GM18873 (cell line): ENCODE results near the gene ARFGAP2.
A peak's percentile ranks its signal among the peaks of the same experiment; 100 is the strongest.
"Not testable (repeated sequence)": the region's sequence is repeated elsewhere in the genome, so short reads cannot be mapped to it uniquely, and the experiment has no call there.

Experiments used
- ATAC-seq: cut with Tn5 transposase; IDR thresholded peaks from one replicate; pipeline ENCODE4 v1.9.1; 2021; ENCODE audit warnings: mild to moderate bottlenecking, moderate library complexity, moderate number of reproducible peaks; ENCODE audit not compliant: unreplicated experiment, low FRiP score

The ARFGAP2 gene

DNA sequence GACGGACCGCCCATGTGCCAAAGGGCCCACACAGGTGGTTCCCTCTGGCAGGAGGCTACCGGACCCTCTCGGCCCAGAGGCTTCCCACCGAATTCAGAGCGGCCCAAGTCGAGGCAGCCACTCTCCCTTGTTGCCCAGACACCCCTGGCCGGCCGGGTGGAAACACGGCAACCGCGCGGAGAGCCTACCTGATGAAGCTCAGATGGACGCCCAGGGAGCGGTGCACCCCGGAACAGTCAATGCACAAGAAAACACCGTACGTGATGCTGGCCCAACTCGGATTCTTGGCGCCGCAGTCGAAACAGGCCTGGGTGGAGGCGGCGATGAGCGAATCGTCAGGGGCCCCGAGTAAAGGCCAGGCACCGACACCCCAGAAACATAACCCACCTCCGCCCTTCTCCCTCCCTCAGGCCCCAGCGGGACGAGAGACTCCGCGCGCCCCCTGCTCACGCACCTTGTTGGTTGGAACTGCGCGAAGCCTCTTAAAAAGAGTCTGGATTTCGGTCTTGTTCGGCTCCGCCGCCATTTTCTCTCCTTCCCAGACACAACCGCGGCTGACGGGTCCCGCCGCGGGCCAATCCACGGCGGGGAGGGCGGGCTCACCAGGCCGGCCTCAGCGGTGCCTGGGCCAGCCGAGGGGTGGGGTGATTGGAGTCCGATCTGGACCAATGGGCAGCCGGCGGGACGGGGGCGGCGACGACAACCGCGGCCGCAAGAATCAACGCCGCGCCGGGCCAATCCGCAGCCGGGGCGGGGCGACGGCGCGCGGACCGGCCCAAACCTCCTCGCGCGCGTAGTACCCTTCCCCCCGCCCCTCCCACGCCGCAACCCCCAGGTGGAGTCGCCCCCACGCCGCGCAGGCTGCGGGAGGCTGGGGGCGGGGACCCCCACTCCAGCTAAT lies at the start of gene ARFGAP2:
Gene ARFGAP2 (minus strand): TSS at position 552 of the 901 bp plus-strand sequence. CDS start 26 bp downstream, at position 526.
- ATAC-seq, result peak; percentile 80

DNA sequence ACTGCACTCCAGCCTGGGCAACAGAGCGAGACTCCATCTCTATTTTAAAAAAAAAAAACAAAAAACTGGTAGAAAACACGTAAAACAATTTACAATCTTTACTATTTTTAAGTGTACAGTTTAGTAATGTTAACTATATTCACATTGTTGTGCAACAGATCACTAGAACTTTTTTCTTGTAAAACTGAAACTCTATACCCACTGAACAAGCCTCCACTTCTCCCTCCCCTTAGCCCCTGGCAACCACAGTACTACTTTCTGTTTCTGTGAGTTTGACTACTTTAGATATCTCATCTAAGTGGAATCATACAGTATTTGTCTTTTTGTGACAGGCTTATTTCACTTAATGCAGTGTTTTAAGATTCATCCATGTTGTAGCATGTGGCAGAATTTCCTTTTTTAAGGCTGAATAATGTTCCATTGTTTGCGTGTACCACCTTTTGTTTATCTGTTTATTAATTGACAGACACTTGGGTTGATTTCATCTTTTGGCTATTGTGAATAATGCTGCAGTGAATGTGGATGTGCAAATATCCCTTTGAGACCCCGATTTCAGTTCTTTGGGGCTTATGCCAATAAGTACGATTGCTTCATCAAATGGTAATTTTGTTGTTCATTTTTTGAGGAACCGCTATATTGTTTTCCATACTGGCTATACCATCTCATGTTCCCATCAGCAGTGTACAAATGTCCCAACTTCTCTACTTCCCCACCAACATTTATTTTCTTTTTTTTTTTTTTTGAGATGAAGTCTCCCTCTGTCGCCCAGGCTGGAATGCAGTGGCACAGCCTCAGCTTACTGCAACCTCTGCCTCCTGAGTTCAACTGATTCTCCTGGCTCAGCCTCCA lies 49.1 kb upstream of the ARFGAP2 start:
- ATAC-seq, result peak; percentile 53

DNA sequence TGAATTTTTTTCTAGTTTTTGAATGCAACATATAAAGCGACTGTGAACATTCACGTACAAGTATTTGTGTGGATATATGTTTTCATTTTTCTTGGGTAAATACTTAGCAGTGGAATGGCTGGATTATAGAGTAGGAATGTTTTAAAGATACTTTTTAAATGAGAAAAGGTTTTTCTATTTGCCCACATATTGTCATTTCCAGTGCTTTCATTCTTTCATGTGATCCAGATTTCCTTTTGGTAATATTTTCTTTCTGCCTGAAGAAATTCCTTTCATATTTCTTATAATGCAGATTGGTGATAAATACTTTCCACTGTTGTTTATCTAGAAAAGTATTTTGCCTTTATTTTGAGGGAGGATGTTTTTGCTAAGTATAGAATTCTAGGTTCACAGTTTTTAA lies 46.0 kb upstream of the ARFGAP2 start:
- ATAC-seq, result no peak

DNA sequence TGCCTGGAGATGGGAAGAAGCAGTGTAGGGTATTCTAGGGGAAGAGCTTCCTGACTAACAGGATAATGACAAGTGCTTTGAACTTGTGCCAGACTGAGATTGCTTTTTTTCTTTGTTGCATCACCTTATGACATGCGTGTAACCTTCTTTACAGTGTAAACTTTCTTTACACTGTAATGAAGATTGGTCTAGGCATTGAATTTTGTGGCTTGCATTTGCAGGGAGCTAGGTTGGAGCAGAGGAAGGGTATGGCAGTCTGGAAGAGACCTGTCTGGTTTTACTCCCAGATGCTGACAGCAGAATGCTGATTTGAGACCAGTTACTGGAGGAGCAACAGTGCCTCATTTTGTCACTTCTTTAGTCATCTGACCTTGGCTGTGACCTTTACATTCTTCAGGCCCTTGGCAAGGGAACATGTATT lies 43.7 kb upstream of the ARFGAP2 start:
- ATAC-seq, result no peak

DNA sequence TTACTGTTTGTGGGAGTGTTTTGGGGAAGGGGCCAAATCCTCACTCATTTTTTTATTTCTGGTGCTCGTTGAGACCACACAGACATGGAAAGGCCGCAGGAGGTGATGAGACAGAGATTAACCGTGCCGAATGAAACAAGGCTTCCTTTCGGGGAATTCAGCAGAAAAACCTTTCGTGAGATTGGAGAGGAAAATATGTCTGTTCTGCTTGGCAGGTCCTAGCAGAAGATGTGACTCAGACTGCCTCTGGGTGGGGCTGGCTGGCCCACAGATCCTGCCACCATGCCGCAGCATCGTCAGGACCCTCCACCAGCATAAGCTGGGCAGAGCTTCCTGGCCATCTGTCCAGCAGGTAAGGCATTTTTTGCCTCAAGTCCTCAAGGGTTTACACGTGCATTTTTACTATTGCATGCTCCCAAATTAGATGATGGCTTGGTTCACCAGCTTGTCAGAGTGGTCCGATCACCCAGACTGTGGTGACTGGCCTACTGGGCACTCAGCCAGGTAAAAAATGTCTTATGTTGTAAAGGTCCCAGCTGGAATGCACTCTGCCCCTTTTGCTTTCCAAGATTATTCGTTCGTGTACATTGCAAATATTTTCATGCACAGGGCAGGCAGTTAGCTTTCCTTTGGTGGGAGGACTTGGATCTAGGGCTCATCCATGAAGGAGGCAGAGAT lies 39.6 kb upstream of the ARFGAP2 start:
- ATAC-seq, result no peak

DNA sequence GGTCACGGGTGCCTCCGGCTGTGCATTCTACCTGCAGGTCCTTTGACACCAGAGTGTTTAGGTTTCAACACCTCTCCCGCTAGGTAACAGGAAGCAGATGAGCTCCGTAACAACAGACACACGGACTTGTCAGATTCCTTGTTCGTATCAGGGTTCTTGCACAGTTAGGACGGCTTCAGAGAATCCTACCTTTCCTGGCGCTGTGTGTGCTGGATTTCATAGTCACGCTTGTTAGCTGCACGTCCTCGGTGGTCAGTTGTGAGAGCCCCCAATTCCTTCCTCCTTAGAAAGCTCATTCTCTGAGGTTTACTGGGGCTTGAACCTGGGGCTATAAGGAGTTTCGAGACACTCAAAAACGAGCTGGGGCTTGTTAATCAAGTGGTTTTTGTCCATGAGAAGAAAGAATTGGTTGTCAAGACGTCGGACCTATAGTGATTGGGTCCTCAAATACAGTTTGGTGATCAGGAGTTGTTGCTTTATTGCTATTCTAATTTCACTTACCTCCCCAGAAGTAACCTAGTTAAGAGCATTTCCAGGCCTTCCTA lies 38.8 kb upstream of the ARFGAP2 start:
- ATAC-seq, result no peak

DNA sequence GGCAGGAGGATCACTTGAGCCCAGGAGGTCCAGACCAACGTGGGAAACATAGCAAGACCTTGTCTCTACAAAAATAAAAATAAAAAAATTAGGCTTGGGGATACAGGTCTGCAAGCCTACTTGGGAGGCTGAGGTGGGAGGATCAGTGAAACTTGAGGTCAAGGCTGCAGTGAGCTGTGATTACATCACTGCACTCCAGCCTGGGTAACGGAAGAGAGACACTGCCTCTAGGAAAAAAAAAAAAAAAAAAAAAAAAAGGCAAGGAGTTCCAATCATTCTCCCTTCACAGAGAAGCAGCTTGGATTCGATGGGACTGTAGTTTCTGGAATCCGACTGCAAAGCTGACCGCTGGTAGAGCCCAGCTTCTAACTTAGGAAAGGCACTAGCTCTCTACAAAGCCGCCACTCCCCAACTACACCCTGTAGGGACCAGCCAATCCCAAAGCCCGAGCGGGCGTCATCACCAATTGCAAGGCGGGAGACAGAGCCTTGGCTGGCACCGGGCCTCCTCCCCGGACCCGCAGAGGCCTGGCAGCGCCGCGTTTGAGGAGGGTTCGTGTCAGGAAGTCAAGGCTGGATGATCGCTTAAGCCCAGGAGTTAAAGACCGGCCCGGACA lies 37.4 kb upstream of the ARFGAP2 start:
- peak; percentile 40 for ATAC-seq

DNA sequence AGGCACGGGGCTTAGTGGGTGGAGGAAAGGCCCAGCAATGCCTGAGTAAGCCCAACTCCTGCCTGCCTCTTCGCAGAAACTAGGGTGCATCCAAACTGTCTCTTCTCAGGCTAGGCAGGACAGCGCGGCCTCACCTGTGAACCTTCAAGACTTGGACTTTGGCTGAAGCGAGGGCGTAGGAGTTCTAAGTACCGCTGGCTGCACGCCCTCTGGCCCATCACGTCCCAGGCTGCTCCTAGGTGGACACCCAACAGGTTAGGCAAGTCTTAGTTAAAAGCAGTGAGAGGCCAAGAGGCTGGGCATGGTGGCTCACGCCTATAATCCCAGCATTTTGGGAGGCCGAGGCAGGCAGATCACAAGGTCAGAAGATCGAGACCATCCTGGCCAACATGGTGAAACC lies 36.3 kb upstream of the ARFGAP2 start:
- ATAC-seq, result no peak

DNA sequence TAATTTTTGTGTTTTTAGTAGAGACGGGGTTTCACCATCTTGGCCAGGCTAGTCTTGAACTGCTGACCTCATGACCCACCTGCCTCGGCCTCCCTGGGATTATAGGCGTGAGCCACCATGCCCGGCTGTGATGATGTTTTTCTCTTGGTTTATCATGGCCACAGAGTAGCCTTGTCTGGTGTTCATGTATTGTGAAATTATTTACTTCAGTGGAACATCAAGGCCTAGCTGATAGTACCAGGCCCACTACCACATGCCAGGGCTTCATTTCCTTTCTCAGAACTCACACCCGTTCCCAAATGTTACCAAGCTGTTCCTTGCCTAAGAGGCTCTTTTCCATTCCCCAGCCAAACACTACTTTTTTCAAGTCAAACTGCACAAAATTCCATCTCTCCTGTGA lies 31.9 kb upstream of the ARFGAP2 start:
- ATAC-seq, result no peak

DNA sequence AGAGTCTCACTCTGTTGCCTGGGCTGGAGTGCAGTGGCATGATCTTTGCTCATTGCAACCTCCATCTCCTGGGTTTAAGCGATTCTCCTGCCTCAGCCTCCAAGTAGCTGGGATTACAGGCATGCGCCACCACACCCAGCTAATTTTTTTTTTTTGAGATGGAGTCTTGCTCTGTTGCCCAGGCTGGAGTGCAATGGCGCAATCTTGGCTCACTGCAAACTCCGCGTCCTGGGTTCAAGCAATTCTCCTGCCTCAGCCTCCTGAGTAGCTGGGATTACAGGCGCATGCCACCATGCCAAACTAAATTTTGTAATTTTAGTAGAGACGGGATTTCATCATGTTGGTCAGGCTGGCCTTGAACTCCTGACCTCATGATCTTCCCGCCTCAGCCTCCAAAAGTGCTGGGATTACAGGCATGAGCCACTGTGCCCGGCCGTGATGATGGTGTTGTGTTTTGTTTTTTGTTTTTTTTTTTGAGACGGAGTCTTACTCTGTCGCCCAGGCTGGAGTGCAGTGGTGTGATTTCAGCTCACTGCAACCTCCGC lies 31.4 kb upstream of the ARFGAP2 start:
- ATAC-seq, result not testable (repeated sequence)

DNA sequence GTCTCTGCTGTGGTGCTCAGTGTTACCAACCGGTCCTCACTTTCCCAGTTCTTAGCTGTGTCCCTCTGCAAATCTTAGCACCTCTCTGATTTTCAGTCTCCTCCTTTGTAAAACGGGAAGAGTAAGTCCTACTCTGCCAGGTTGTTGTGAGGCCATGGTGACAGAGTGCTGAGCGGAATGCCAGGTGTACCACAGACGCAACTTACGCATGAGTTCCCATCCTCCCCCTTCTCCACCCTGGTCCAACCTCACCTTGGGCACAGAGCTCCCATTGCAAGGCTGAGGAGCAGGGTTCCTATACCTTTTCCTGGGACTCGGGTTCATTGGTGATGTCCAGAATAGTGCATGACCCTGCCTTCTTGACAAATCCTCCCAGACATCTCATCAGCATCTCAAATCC lies 30.8 kb upstream of the ARFGAP2 start:
- no peak for ATAC-seq

DNA sequence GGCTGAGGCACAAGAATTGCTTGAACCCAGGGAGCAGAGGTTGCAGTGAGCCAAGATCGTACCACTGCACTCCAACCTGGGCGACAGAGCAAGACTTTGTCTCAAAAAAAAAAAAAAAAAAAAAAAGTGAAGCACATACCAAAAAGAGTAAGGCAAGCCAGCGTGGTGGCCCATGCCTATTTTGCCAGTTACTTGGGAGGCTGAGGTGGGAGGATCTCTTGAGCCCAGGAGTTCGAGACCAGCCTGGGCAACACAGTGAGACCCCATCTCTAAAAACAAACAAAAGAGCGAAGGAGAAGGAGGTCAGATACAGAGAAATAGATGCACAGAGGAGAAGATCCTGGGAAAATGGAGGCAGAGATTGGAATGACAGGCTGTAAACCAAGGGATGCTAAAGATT lies 29.9 kb upstream of the ARFGAP2 start:
- ATAC-seq, result not testable (repeated sequence)

DNA sequence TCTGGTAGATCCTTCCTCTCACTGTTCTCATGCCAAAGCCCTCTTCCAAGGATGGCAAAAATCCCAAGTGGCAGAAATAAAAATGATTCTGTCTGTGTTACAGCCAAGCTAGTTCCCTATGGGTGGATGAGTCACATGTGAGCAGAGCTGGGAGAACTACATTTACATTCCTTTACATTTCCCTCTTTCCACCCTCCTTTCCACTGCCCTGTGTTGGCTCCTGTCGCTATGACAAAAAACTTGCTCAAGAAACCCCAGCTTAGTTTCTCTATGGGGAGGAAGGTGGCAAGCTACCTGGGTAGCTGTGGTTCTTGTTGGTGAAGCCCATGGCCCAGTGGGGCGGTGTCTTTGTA lies 27.9 kb upstream of the ARFGAP2 start:
- ATAC-seq, result no peak

DNA sequence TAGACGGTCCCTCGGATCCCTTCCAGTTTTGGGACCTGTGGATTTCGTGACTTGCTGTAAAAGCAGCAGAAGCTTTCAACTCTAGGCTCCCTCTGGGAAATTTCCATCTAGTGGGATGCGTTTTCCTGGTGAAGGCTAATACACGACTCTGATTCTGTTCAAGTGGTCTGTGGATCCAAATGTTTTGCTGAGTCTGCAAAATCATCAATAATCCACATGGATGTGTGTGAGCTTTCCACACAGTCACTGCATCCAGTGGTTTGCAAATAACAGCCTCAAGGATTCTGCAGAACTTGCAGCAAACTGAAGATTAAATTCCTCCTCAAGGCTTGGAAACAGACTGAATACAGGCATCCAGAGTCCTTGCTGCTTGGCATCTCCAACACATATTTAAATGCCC lies 25.9 kb upstream of the ARFGAP2 start:
- no peak for ATAC-seq

DNA sequence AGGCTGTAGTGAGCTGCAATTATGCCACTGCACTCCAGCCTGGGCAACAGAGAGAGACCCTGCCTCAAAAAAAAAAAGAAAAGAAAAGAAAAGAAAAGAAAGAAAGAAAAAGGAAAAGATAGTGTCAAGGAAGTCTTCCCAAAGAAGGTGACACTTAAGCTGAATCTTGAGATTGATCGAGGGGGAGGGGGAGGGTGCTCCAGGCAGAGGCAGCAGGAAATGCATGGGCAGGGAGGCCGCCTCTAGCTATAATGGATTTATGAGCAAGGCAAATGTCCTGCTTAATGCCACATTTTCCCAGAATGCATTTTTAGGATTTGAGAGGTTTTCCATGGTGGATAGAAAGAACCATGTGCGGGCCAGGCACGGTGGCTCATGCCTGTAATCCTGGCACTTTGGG lies 24.3 kb upstream of the ARFGAP2 start:
- no peak for ATAC-seq

DNA sequence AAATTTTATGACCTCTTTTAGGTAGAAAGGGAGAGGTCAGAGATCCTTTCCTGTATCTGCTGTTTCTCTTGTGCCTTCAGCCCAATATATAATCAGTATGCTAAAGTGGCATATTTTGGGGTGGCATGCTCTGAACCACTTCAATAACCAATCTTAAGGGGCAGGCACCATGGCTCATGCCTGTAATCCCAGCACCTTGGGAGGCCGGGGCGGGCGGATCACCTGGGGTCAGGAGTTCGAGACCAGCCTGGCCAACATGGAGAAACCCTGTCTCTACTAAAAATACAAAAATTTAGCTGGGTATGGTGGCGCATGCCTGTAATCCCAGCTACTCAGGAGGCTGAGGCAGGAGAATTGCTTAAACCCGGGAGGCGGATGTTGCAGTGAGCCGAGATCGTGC lies 21.5 kb upstream of the ARFGAP2 start:
- not testable (repeated sequence) for ATAC-seq

DNA sequence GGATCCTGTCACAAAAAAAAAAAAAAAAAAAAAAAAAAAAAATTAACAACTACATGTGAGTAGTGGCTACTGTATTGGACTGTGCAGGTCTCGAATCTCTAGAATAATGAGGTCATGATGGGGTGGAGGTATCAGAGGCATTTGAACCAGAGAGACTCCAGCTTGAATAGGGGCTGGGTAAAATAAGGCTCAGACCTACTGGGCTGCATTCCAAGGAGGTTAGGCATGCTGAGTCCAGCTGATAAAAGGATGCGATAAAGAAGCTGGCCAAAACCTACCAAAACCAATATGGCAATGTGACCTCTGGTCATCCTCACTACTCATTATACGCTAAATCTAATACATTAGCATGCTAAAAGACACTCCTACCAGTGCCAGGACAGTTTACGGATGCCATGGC lies 15.4 kb upstream of the ARFGAP2 start:
- no peak for ATAC-seq

DNA sequence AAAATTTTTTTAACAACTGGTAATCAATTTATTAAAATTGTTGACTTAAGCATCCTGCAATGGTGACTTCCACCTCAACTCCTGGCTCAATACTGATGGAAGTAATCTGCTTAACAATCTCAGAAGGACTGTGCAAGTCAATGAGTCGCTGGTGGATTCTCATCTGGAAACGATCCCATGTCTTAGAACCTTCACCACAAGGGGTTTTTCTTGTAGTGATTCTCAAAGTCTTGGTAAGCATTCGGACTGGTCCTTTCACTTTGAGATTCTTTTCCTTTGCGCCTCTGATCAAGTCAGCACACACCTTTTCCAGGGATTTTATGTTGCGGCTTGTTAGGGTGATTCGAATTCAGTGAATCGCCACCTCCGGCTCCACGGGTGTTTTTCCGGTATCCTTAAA lies 14.5 kb upstream of the ARFGAP2 start:
- not testable (repeated sequence) for ATAC-seq

DNA sequence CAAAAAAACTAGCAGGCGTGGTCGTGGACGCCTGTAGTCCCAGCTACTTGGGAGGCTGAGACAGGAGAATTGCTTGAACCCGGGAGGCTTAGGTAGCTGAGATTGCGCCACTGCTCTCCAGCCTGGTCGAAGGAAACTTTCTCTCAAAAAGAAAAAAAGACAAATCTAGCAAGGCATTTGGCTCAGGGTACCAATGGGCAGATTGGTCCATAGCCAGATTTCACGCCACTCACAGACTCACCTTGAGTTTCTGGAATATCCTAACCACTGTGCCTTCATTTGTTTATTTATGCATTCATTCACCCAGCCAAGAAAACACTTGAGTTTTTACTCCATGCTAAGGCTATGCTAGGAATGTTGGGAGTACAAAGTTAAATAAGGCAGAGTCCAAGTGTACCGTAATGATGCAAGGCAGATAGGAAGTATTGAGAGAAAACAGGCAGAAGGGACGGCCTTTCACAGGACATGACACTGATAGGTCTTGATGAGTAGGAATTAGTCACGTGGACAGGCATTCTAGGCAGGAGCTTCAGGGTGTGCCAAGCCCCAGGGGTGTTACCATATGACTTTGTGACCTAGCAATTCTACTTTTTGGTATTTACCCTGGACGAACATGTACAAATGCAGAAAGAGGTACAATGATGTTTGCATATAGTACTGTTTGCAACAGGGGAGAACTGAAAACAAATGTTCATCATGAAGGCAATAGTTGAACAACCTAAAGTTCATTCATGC lies 12.6 kb upstream of the ARFGAP2 start:
- ATAC-seq, result no peak
